Neural cell (in vitro differentiated cells): ENCODE data around the gene TEX261. TPM values are rescaled to one million over a fixed set of nuclear protein-coding genes. Genes with fewer than 3 reads are reported as not detected.

ENCODE experiments used
- H2AFZ ChIP-seq: fragments of 200-600, 300-800 bp; sonication (generic), shearing (Covaris generic); 2 replicates; pipeline ENCODE4 v1.6.0; 2014; ENCODE audit warnings: low read depth, mild to moderate bottlenecking, antibody characterized with exemption, low read length, moderate library complexity
- H3F3A ChIP-seq: fragments of 200-600 bp; shearing (Covaris generic); 2 replicates; pipeline ENCODE4 v1.6.1; 2016; ENCODE audit warnings: mild to moderate bottlenecking, moderate library complexity, mixed read lengths, antibody characterized with exemption, low read length; ENCODE audit not compliant: insufficient read depth, poor library complexity, severe bottlenecking
- H3K27ac ChIP-seq: fragments of 200-600, 300-800 bp; sonication (generic), shearing (Covaris generic); 2 replicates; pipeline ENCODE4 v1.5.1; 2014; ENCODE audit warnings: mild to moderate bottlenecking, low read length, moderate library complexity
- H3K27me3 ChIP-seq: fragments of 300-800, 200-600 bp; sonication (generic), shearing (Covaris generic); 2 replicates; pipeline ENCODE4 v1.6.0; 2014; ENCODE audit warnings: mild to moderate bottlenecking, low read depth, low read length, moderate library complexity; ENCODE audit not compliant: insufficient read depth
- H3K36me3 ChIP-seq: fragments of 300-800, 200-600 bp; sonication (generic), shearing (Covaris generic); 2 replicates; pipeline ENCODE4 v1.5.1; 2014; ENCODE audit warnings: mild to moderate bottlenecking, antibody characterized with exemption, low read length, moderate library complexity; ENCODE audit not compliant: insufficient read depth
- H3K4me2 ChIP-seq: fragments of 300-800, 200-600 bp; sonication (generic), shearing (Covaris generic); 2 replicates; pipeline ENCODE4 v1.6.0; 2014; ENCODE audit warnings: mild to moderate bottlenecking, low read length
- H3K4me3 ChIP-seq: fragments of 300-800, 200-600 bp; sonication (generic), shearing (Covaris generic); 2 replicates; pipeline ENCODE4 v1.5.1; 2014; ENCODE audit warnings: mild to moderate bottlenecking, low read length, moderate library complexity
- H3K79me2 ChIP-seq: fragments of 200-600 bp; shearing (Covaris generic); replicated peaks from 2 replicates; pipeline ENCODE4 v1.6.0; 2014; ENCODE audit warnings: mild to moderate bottlenecking, low read length, moderate library complexity; ENCODE audit not compliant: insufficient read depth
- H3K9ac ChIP-seq: fragments of 300-800, 200-600 bp; sonication (generic), shearing (Covaris generic); 2 replicates; pipeline ENCODE4 v1.6.1; 2016; ENCODE audit warnings: mild to moderate bottlenecking, low read length, mixed read lengths
- H3K9me2 ChIP-seq: fragments of 200-600 bp; shearing (Covaris generic); 2 replicates; pipeline ENCODE4 v1.6.1; 2016; ENCODE audit warnings: mild to moderate bottlenecking, low read length, mixed read lengths; ENCODE audit not compliant: insufficient read depth
- H3K9me3 ChIP-seq: fragments of 200-600, 300-800 bp; sonication (generic), shearing (Covaris generic); 2 replicates; pipeline ENCODE4 v1.6.1; 2016; ENCODE audit warnings: mild to moderate bottlenecking, mixed run types, low read length, moderate library complexity, mixed read lengths
- H4K20me1 ChIP-seq: fragments of 200-600 bp; shearing (Covaris generic); 2 replicates; pipeline ENCODE4 v1.6.1; 2016; ENCODE audit warnings: mild to moderate bottlenecking, mixed run types; ENCODE audit not compliant: insufficient read depth
- EP300 ChIP-seq: fragments of 450-650 bp; conservative IDR thresholded peaks from 2 replicates; pipeline ENCODE4 v1.6.1; 2014; ENCODE audit warnings: antibody characterized with exemption, mild to moderate bottlenecking, moderate library complexity; ENCODE audit not compliant: poor library complexity, severe bottlenecking
- EZH2 ChIP-seq: fragments of 200-600, 300-800 bp; shearing (Covaris generic), sonication (generic); IDR thresholded peaks from 2 replicates; pipeline ENCODE4 v1.6.1; 2014; ENCODE audit warnings: antibody characterized with exemption, low read length, borderline replicate concordance, mild to moderate bottlenecking; ENCODE audit not compliant: insufficient read depth, poor library complexity, severe bottlenecking
- MXI1 ChIP-seq: fragments of 450-650 bp; conservative IDR thresholded peaks from 2 replicates; pipeline ENCODE4 v1.6.1; 2014; ENCODE audit warnings: antibody characterized with exemption, mild to moderate bottlenecking; ENCODE audit not compliant: poor library complexity, severe bottlenecking
- POLR2AphosphoS5 ChIP-seq: IDR thresholded peaks from 2 replicates; pipeline ENCODE4 v1.6.1; 2012
- RAD21 ChIP-seq: fragments of 450-650 bp; conservative IDR thresholded peaks from 2 replicates; pipeline ENCODE4 v1.6.1; 2014; ENCODE audit warnings: antibody characterized with exemption, mild to moderate bottlenecking, moderate library complexity
- SMC3 ChIP-seq: fragments of 450-650 bp; conservative IDR thresholded peaks from 2 replicates; pipeline ENCODE4 v1.6.1; 2014; ENCODE audit warnings: antibody characterized with exemption, mild to moderate bottlenecking, moderate library complexity; ENCODE audit not compliant: poor library complexity
- TAF1 ChIP-seq: IDR thresholded peaks from 2 replicates; pipeline ENCODE4 v1.6.1; 2012; ENCODE audit warnings: low read depth
- polyA plus RNA-seq: library from polyadenylated mRNA; depleted of rRNA; stranded (reverse); fragments of >200 nt; gene quantifications from 2 replicates; pipeline ENCODE4 v1.2.3, GENCODE V29; 2014
- TF ChIP-seq, protein P1 (sequence below): IDR thresholded peaks from 2 replicates; pipeline ENCODE4 v1.6.1; 2012; ENCODE audit warnings: borderline replicate concordance
- TF ChIP-seq, protein P2 (sequence below): fragments of 450-650 bp; IDR thresholded peaks from 2 replicates; pipeline ENCODE4 v1.5.1; 2014; ENCODE audit warnings: antibody characterized with exemption, mild to moderate bottlenecking, moderate library complexity; ENCODE audit not compliant: poor library complexity, severe bottlenecking

Gene TEX261
- polyA plus RNA-seq, 1 donor from 2014 or later: 48.2 TPM

DNA sequence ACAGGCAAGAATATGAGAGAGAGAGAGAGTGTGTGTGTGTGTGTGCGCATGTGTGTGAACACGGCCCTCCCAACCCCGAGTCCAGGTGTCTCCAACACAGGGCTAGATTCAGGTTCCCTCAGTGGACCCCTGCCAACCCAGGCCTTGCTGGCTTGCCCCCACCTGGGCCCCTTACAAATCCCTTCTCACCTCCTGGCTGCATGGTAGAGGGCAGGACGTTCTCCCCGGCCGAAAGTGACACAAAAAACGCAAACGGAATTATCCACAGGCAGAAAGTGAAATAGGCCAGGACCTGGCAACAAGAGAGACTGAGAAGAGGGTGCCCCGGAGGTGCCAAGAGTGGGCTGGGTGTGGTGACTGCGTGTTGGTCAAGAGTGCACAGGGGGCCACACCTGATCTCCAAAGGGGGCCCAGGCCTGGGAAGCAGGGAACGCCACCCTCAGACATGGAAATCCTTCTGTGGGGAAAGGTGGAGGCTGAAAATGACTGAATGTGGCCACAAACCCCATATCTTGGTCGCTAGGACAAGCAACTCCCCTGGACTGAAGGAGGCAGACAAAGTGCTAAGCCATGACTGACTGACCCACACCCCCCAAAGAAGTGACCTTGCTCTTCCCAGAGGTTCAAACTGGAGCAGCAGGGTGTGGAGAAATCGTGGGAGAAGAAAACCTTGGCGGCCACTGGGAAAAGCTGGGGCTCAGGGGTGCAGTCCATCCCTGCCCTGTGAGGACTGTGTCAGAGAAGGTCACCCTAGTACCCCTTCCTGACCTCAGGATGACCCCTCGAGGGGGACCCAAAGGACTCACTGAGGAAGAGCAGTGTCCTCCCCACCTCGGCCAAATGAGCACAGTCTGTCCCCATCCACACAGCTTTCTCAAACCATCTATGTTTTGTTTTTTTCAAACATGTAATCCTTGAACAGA is 5.7 kb downstream of the TEX261 start:
- Histone ChIP-seq H2AFZ (no peak overlapping the region), H3K4me3 (no peak overlapping the region), H3K36me3 (peaks cover 8% of the 10 kb centered on the region), H4K20me1 (no peaks in the 10 kb centered on the region), H3K79me2 (peaks cover 14% of the 10 kb centered on the region), H3F3A (no peaks in the 10 kb centered on the region), H3K9me2 (no peaks in the 10 kb centered on the region), H3K4me2 (no peak overlapping the region), H3K27ac (no peak overlapping the region), H3K27me3 (no peaks in the 10 kb centered on the region), H3K9ac (no peak overlapping the region), H3K9me3 (no peaks in the 10 kb centered on the region)
- TF ChIP-seq, protein P1, sequence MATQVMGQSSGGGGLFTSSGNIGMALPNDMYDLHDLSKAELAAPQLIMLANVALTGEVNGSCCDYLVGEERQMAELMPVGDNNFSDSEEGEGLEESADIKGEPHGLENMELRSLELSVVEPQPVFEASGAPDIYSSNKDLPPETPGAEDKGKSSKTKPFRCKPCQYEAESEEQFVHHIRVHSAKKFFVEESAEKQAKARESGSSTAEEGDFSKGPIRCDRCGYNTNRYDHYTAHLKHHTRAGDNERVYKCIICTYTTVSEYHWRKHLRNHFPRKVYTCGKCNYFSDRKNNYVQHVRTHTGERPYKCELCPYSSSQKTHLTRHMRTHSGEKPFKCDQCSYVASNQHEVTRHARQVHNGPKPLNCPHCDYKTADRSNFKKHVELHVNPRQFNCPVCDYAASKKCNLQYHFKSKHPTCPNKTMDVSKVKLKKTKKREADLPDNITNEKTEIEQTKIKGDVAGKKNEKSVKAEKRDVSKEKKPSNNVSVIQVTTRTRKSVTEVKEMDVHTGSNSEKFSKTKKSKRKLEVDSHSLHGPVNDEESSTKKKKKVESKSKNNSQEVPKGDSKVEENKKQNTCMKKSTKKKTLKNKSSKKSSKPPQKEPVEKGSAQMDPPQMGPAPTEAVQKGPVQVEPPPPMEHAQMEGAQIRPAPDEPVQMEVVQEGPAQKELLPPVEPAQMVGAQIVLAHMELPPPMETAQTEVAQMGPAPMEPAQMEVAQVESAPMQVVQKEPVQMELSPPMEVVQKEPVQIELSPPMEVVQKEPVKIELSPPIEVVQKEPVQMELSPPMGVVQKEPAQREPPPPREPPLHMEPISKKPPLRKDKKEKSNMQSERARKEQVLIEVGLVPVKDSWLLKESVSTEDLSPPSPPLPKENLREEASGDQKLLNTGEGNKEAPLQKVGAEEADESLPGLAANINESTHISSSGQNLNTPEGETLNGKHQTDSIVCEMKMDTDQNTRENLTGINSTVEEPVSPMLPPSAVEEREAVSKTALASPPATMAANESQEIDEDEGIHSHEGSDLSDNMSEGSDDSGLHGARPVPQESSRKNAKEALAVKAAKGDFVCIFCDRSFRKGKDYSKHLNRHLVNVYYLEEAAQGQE: no peak
- TF ChIP-seq SMC3: no peak
- no peak for TF ChIP-seq RAD21
- no peak for TF ChIP-seq TAF1
- no peak for TF ChIP-seq MXI1
- TF ChIP-seq POLR2AphosphoS5: no peak
- TF ChIP-seq EP300: no peak
- TF ChIP-seq EZH2: no peak
- TF ChIP-seq, protein P2, sequence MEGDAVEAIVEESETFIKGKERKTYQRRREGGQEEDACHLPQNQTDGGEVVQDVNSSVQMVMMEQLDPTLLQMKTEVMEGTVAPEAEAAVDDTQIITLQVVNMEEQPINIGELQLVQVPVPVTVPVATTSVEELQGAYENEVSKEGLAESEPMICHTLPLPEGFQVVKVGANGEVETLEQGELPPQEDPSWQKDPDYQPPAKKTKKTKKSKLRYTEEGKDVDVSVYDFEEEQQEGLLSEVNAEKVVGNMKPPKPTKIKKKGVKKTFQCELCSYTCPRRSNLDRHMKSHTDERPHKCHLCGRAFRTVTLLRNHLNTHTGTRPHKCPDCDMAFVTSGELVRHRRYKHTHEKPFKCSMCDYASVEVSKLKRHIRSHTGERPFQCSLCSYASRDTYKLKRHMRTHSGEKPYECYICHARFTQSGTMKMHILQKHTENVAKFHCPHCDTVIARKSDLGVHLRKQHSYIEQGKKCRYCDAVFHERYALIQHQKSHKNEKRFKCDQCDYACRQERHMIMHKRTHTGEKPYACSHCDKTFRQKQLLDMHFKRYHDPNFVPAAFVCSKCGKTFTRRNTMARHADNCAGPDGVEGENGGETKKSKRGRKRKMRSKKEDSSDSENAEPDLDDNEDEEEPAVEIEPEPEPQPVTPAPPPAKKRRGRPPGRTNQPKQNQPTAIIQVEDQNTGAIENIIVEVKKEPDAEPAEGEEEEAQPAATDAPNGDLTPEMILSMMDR: no peak

DNA sequence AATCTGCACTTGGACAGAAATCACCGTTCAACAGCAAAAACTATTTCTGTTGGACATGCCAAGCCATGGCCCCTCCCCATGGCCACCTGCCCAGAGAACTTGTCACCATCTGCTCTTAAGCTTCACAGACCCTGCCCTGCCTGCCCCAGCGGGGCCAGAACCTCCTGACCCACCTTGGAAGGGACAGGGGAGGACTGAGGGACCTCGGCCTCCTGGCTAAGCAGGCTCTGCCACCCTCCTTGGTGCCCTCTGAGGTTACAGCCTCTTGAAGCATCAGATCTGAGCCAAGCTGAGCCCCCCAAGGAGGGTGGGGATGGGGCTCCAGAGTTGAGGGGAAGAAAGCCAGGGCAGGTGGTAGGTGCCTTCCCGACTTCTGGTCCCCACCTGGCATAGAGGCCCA is 6.5 kb downstream of the TEX261 start:
- TF ChIP-seq POLR2AphosphoS5 (no peak), TAF1 (no peak), MXI1 (no peak), EZH2 (no peak), EP300 (no peak), SMC3 (no peak), RAD21 (no peak)
- TF ChIP-seq, protein P2: no peak
- TF ChIP-seq, protein P1: no peak
- H3F3A ChIP-seq: no peaks in the 10 kb centered on the region
- H3K4me3 ChIP-seq: no peak overlapping the region
- H3K27me3 ChIP-seq: no peaks in the 10 kb centered on the region
- no peaks in the 10 kb centered on the region for H3K9me2 ChIP-seq
- H3K9ac ChIP-seq: no peak overlapping the region
- H3K4me2 ChIP-seq: no peak overlapping the region
- H4K20me1 ChIP-seq: no peaks in the 10 kb centered on the region
- no peak overlapping the region for H3K27ac ChIP-seq
- H2AFZ ChIP-seq: no peak overlapping the region
- H3K79me2 ChIP-seq: peaks cover 6% of the 10 kb centered on the region
- H3K9me3 ChIP-seq: no peaks in the 10 kb centered on the region
- peaks cover 8% of the 10 kb centered on the region for H3K36me3 ChIP-seq
